Fibroblast of skin of left quadriceps (primary cell): ENCODE data around the gene PTH2.

ENCODE experiments used
- DNase-seq, 2 experiments: peaks; one replicate each; pipeline ENCODE4 v3.0.0-alpha.2; 2013; ENCODE audit warnings: low read depth in 2 of 2

The PTH2 gene

GRCh38 chr19:49409441-49410029 lies 13.7 kb downstream of the PTH2 start:
- no peak for DNase-seq

- DNase-seq = no peak
Observed at GRCh38 chr19:49408816-49409440, 14.3 kb downstream of the PTH2 start.

- DNase-seq = no peak
Observed at GRCh38 chr19:49407482-49408015, 15.7 kb downstream of the PTH2 start.

- DNase-seq = no peak
Observed at GRCh38 chr19:49407079-49407478, 16.2 kb downstream of the PTH2 start.

- DNase-seq = peak; percentile 15 to 37
Observed at GRCh38 chr19:49403404-49404187, 19.6 kb downstream of the PTH2 start.

- no peak for DNase-seq
Observed at GRCh38 chr19:49400029-49400428, 23.2 kb downstream of the PTH2 start.

GRCh38 chr19:49398931-49399330 lies 24.3 kb downstream of the PTH2 start:
- no peak for DNase-seq

GRCh38 chr19:49398001-49398615 lies 25.1 kb downstream of the PTH2 start:
- DNase-seq = no peak

- DNase-seq = no peak
Observed at GRCh38 chr19:49396738-49397505, 26.3 kb downstream of the PTH2 start.

GRCh38 chr19:49395581-49396407 lies 27.4 kb downstream of the PTH2 start:
- no peak for DNase-seq

GRCh38 chr19:49393881-49394280 lies 29.4 kb downstream of the PTH2 start:
- no peak for DNase-seq

- DNase-seq = peak; percentile 35 to 40
Observed at GRCh38 chr19:49391581-49392399, 31.5 kb downstream of the PTH2 start.

GRCh38 chr19:49390929-49391359 lies 32.3 kb downstream of the PTH2 start:
- no peak for DNase-seq

- no peak for DNase-seq
Observed at GRCh38 chr19:49390131-49390928, 32.9 kb downstream of the PTH2 start.

- no peak for DNase-seq
Observed at GRCh38 chr19:49389406-49389805, 33.8 kb downstream of the PTH2 start.

GRCh38 chr19:49387936-49388372 lies 35.3 kb downstream of the PTH2 start, which contains the start of gene KASH5:
TSS of gene KASH5 (plus strand) at chr19:49388249. CDS start at chr19:49390884, 2,635 bp downstream.
- peak in 1 of 2 experiments; percentile 10 for DNase-seq

GRCh38 chr19:49383599-49383998 lies 39.6 kb downstream of the PTH2 start:
- DNase-seq = no peak

GRCh38 chr19:49382639-49383038 lies 40.6 kb downstream of the PTH2 start:
- DNase-seq = no peak

GRCh38 chr19:49380391-49380790 lies 42.9 kb downstream of the PTH2 start:
- no peak for DNase-seq
